GM13977 (cell line): Measurements from ENCODE around the gene FRS3.
A peak's percentile ranks its signal among the peaks of the same experiment; 100 is the strongest.

ENCODE experiments used
- DNase-seq: peaks from one replicate; pipeline ENCODE4 v3.0.0; 2012; ENCODE audit warnings: low spot score
- CTCF ChIP-seq: IDR thresholded peaks from 2 replicates; pipeline ENCODE4 v1.5.1; 2012; ENCODE audit warnings: mild to moderate bottlenecking, control low read depth; ENCODE audit not compliant: insufficient read depth; ENCODE audit errors: extremely low read depth, missing control alignments
- in situ Hi-C: fragments of 300-500 bp; cut with MboI; formaldehyde crosslinking; loops from one replicate; pipeline ENCODE4 v1.12.0; 2022; ENCODE audit warnings: low sequenced_read_pairs, low pct_unique_long_range_greater_than_20kb, mixed read lengths, inconsistent platforms; ENCODE audit not compliant: unreplicated experiment

FRS3 gene

DNA sequence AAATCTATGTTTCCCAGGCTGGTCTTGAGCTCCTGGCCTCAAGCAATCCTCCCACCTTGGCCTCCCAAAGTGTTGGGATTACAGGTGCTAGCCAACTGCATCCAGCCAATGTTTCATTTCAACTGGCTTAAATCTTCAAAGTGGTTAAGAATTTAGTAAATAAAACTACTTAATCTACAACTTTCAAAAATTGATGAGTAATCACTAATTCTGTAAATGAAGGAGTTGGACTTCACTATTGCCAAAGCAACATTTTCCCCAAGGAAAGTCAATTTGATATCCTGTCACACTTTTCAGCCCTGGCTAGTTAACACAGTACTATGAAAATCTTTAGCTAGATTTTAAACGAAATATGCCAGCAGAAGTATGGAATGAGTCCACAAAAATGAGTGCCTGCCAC, 11.6 kb upstream of the FRS3 start:
- TF ChIP-seq CTCF = no peak
- no peak for DNase-seq
- in situ Hi-C loops = no loop called here

- no peak for TF ChIP-seq CTCF
- DNase-seq = no peak
- in situ Hi-C loops = no loop called here
Observed at GRCh38 chr6:41790045-41790444, 10.3 kb upstream of the FRS3 start.

- in situ Hi-C loops = loop anchor here (10.0 kb wide), 1 partner anchor 255 kb away; no protein-coding TSS in a partner anchor
- DNase-seq = no peak
- TF ChIP-seq CTCF = no peak
Observed at GRCh38 chr6:41789390-41789724, 9.7 kb upstream of the FRS3 start.

- peak; percentile 94 for DNase-seq
- in situ Hi-C loops = loop anchor here (10.0 kb wide), 1 partner anchor 257 kb away; no protein-coding TSS in a partner anchor
Observed at GRCh38 chr6:41787219-41787917, 7.7 kb upstream of the FRS3 start, which contains the start of gene TOMM6. Gene TOMM6, plus strand, starts transcription at chr6:41787694. Its CDS starts 4 bp downstream, at chr6:41787698.

GRCh38 chr6:41786451-41787218, 6.9 kb upstream of the FRS3 start:
- peak; percentile 92 for DNase-seq
- peak; percentile 94 for TF ChIP-seq CTCF
- in situ Hi-C loops = loop anchor here (10.0 kb wide), 1 partner anchor 258 kb away; no protein-coding TSS in a partner anchor

More at GRCh38 chr6:41787219-41787917, 7.7 kb upstream of the FRS3 start, which contains the start of gene TOMM6:
- TF ChIP-seq CTCF = peak; percentile 87

GRCh38 chr6:41785689-41786450, 6.2 kb upstream of the FRS3 start:
- DNase-seq = no peak
- in situ Hi-C loops = loop anchor here (10.0 kb wide), 1 partner anchor 259 kb away; no protein-coding TSS in a partner anchor
- TF ChIP-seq CTCF = no peak
